ENCODE data around the gene FOXO6.
A peak's percentile ranks its signal among the peaks of the same experiment; 100 is the strongest.

Gene FOXO6

GRCh38 chr1:41360786-41361494, at the start of gene FOXO6:
Gene FOXO6 (plus strand): TSS chr1:41361434.
- H3K4me1 ChIP-seq (ENCODE audit: insufficient read depth, poor library complexity, severe bottlenecking), result peaks cover 30% of the 10 kb centered on the region
- ATAC-seq (ENCODE audit: low read depth), result peak; percentile 78
- H3K27me3 ChIP-seq (ENCODE audit: insufficient read depth, poor library complexity, severe bottlenecking), result peaks cover 8% of the 10 kb centered on the region
- peak within 1 kb of the TSS; percentile 38 for H3K27ac ChIP-seq (ENCODE audit: poor library complexity, severe bottlenecking)
- no peaks in the 10 kb centered on the region for H3K36me3 ChIP-seq (ENCODE audit: low read depth)
- DNase-seq (ENCODE audit: low spot score), result peak; percentile 99
- peak within 1 kb of the TSS; percentile 34 for H3K4me3 ChIP-seq (ENCODE audit: severe bottlenecking)
- no peaks in the 10 kb centered on the region for H3K9me3 ChIP-seq (ENCODE audit: severe bottlenecking)
- TF ChIP-seq CTCF (IDR thresholded peaks at IDR 0.05; ENCODE audit: poor library complexity, severe bottlenecking), result peak; percentile 40

DNA sequence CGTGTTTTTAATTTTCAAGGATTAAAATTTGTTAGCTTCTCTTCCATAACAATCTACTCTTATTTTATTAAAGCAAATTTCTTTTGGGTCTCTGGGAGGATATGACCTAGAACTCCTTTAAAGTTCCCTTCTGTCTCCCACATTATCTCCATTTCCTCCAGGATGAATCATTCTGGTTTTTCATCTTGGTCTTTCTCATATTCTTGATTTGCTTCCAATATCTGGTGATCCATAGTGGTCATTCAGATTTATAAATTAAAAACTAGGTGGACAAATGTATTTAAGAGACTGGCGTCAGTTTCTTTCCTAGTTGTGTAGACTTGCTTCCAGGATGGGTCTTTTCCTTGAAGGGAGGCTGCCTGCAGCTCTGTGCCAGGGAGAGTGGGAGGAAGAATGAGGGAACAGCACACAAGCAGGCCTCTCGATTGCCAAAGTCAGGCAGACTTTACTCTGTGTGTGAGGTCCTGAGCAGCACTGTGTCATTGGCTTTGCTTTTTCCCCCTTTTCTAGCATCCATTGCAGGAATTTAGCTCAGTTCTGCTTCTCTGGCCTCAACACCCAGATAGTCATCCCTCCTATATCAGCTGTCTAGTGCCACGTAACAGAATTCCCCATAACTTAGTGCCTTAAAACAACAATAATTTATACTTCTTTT, 48.1 kb upstream of the FOXO6 start:
- Histone ChIP-seq H3K27me3 (ENCODE audit: insufficient read depth, poor library complexity, severe bottlenecking) (no peaks in the 10 kb centered on the region), H3K4me3 (ENCODE audit: severe bottlenecking) (no peak overlapping the region), H3K36me3 (ENCODE audit: low read depth) (no peaks in the 10 kb centered on the region), H3K4me1 (ENCODE audit: insufficient read depth, poor library complexity, severe bottlenecking) (no peaks in the 10 kb centered on the region), H3K27ac (ENCODE audit: poor library complexity, severe bottlenecking) (no peak overlapping the region), H3K9me3 (ENCODE audit: severe bottlenecking) (no peaks in the 10 kb centered on the region)
- ATAC-seq (ENCODE audit: low read depth) (no peak), DNase-seq (ENCODE audit: low spot score) (no peak)
- no peak for TF ChIP-seq CTCF (IDR thresholded peaks at IDR 0.05; ENCODE audit: poor library complexity, severe bottlenecking)

DNA sequence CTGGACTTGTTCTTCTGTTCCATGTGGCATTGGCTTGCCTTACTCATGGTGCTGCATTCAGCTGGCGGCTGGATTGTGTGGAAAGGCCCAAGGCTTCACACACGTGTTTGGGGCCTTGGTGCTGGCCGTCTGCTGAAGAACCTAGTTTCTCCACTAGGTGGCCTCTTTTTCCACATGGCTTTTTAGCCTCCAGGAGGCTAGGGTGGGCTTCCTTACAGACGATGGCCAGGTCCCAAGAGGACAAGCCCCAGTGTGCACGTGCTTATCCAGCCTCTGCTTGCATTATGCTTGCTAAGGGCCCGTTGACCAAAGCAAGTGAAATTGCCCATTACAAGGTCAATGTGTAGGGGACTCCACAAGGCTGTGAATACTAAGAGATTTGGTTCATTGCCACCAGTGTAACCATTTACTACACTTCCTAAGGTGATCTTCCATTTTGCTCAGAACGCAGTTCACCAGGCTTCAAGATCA, 47.5 kb upstream of the FOXO6 start:
- Histone ChIP-seq H3K27me3 (ENCODE audit: insufficient read depth, poor library complexity, severe bottlenecking) (no peaks in the 10 kb centered on the region), H3K27ac (ENCODE audit: poor library complexity, severe bottlenecking) (no peak overlapping the region), H3K9me3 (ENCODE audit: severe bottlenecking) (no peaks in the 10 kb centered on the region), H3K36me3 (ENCODE audit: low read depth) (no peaks in the 10 kb centered on the region), H3K4me3 (ENCODE audit: severe bottlenecking) (no peak overlapping the region), H3K4me1 (ENCODE audit: insufficient read depth, poor library complexity, severe bottlenecking) (no peaks in the 10 kb centered on the region)
- peak; percentile 23 for TF ChIP-seq CTCF (IDR thresholded peaks at IDR 0.05; ENCODE audit: poor library complexity, severe bottlenecking)
- no peak for DNase-seq (ENCODE audit: low spot score)
- no peak for ATAC-seq (ENCODE audit: low read depth)

- Histone ChIP-seq H3K4me3 (ENCODE audit: severe bottlenecking) (no peak overlapping the region), H3K36me3 (ENCODE audit: low read depth) (no peaks in the 10 kb centered on the region), H3K9me3 (ENCODE audit: severe bottlenecking) (no peaks in the 10 kb centered on the region), H3K27me3 (ENCODE audit: insufficient read depth, poor library complexity, severe bottlenecking) (no peaks in the 10 kb centered on the region), H3K27ac (ENCODE audit: poor library complexity, severe bottlenecking) (no peak overlapping the region), H3K4me1 (ENCODE audit: insufficient read depth, poor library complexity, severe bottlenecking) (no peaks in the 10 kb centered on the region)
- no peak for TF ChIP-seq CTCF (IDR thresholded peaks at IDR 0.05; ENCODE audit: poor library complexity, severe bottlenecking)
- ATAC-seq (ENCODE audit: low read depth) (no peak), DNase-seq (ENCODE audit: low spot score) (no peak)
These were observed 46.7 kb upstream of the FOXO6 start for GRCh38 chr1:41314376-41315145.
